ENCODE data around the gene PACSIN3. TPM values are rescaled to one million over a fixed set of nuclear protein-coding genes. Genes with fewer than 3 reads are reported as not detected.

Gene PACSIN3
- total RNA-seq, 1 donor from 2014 or later = 1.5 TPM

GRCh38 chr11:47136327-47136726 lies 49.9 kb downstream of the PACSIN3 start:
- ATAC-seq (ENCODE audit: low read depth) (no peak), DNase-seq (no peak)
- Mint-ChIP-seq H3K27ac (no peak overlapping the region), H3K4me1 (no peaks in the 10 kb centered on the region), H3K4me3 (no peak overlapping the region), H3K36me3 (ENCODE audit: low read depth) (peaks cover 20% of the 10 kb centered on the region), H3K9me3 (no peaks in the 10 kb centered on the region), H3K27me3 (no peaks in the 10 kb centered on the region)
- no peak for TF ChIP-seq CTCF (IDR thresholded peaks at IDR 0.05)
- ChIA-PET CTCF (no interaction called here), POLR2A (no interaction called here)
- intact Hi-C loops (cut with micrococcal nuclease) = no loop called here

- DNase-seq (no peak), ATAC-seq (ENCODE audit: low read depth) (no peak)
- TF ChIP-seq CTCF (IDR thresholded peaks at IDR 0.05) = no peak
- intact Hi-C loops (cut with micrococcal nuclease) = no loop called here
- Mint-ChIP-seq H3K9me3 (no peaks in the 10 kb centered on the region), H3K4me1 (no peaks in the 10 kb centered on the region), H3K27ac (no peak overlapping the region), H3K36me3 (ENCODE audit: low read depth) (peaks cover 11% of the 10 kb centered on the region), H3K4me3 (no peak overlapping the region), H3K27me3 (no peaks in the 10 kb centered on the region)
- CTCF ChIA-PET = no interaction called here
- POLR2A ChIA-PET = no interaction called here
Observed at GRCh38 chr11:47132981-47133380, 53.3 kb downstream of the PACSIN3 start.

- Mint-ChIP-seq H3K27me3 (no peaks in the 10 kb centered on the region), H3K27ac (no peak overlapping the region), H3K9me3 (no peaks in the 10 kb centered on the region), H3K4me1 (no peaks in the 10 kb centered on the region), H3K36me3 (ENCODE audit: low read depth) (peaks cover 6% of the 10 kb centered on the region), H3K4me3 (no peak overlapping the region)
- TF ChIP-seq CTCF (IDR thresholded peaks at IDR 0.05) = no peak
- DNase-seq (no peak), ATAC-seq (ENCODE audit: low read depth) (no peak)
- CTCF ChIA-PET = no interaction called here
- POLR2A ChIA-PET = no interaction called here
- intact Hi-C loops (cut with micrococcal nuclease) = no loop called here
Observed at GRCh38 chr11:47132490-47132889, 53.7 kb downstream of the PACSIN3 start.

GRCh38 chr11:47131136-47131535 lies 55.1 kb downstream of the PACSIN3 start:
- Mint-ChIP-seq H3K4me3 (no peak overlapping the region), H3K27ac (no peak overlapping the region), H3K27me3 (no peaks in the 10 kb centered on the region), H3K4me1 (no peaks in the 10 kb centered on the region), H3K36me3 (ENCODE audit: low read depth) (no peaks in the 10 kb centered on the region), H3K9me3 (no peaks in the 10 kb centered on the region)
- POLR2A ChIA-PET = interaction anchor here (0.6 kb wide), 1 partner anchor 195 kb away, joined by 8 read pairs; the partner anchor contains the start of gene CSTPP1
- intact Hi-C loops (cut with micrococcal nuclease) = no loop called here
- ATAC-seq (ENCODE audit: low read depth) (no peak), DNase-seq (no peak)
- CTCF ChIA-PET = interaction anchor here (1.3 kb wide), 1 partner anchor 22 kb away, joined by 4 read pairs; no protein-coding TSS in a partner anchor
- no peak for TF ChIP-seq CTCF (IDR thresholded peaks at IDR 0.05)

- no peak for ATAC-seq (ENCODE audit: low read depth)
- TF ChIP-seq CTCF (IDR thresholded peaks at IDR 0.05) = no peak
- H3K4me3 Mint-ChIP-seq = no peak overlapping the region
- H3K27me3 Mint-ChIP-seq = no peaks in the 10 kb centered on the region
- DNase-seq = no peak
- ChIA-PET CTCF (no interaction called here), POLR2A (interaction anchor here (0.6 kb wide), 1 partner anchor 194 kb away, joined by 8 read pairs; the partner anchor contains the start of gene CSTPP1)
- no peaks in the 10 kb centered on the region for H3K9me3 Mint-ChIP-seq
- intact Hi-C loops (cut with micrococcal nuclease) = no loop called here
- no peak overlapping the region for H3K27ac Mint-ChIP-seq
- no peaks in the 10 kb centered on the region for H3K36me3 Mint-ChIP-seq (ENCODE audit: low read depth)
- no peaks in the 10 kb centered on the region for H3K4me1 Mint-ChIP-seq
Observed at GRCh38 chr11:47130543-47130942, 55.7 kb downstream of the PACSIN3 start.

Other genes with a start within 250 kb of the PACSIN3 start
- 26.2 and 29.9 TPM in 2 replicates for gene CSTPP1, start 249.7 kb downstream of the PACSIN3 start, total RNA-seq
- gene ARFGAP2, start 9.6 kb downstream of the PACSIN3 start, total RNA-seq = 145 and 176 TPM in 2 replicates
- 95.1 and 98.0 TPM in 2 replicates for gene DDB2, start 28.5 kb upstream of the PACSIN3 start, total RNA-seq
- gene ACP2, start 62.4 kb upstream of the PACSIN3 start, total RNA-seq = 18.7 and 22.5 TPM in 2 replicates
- gene NR1H3, start 71.6 kb upstream of the PACSIN3 start, total RNA-seq = 3.9 and 4.9 TPM in 2 replicates
- 60.9 and 86.9 TPM in 2 replicates for gene MADD, start 83.7 kb upstream of the PACSIN3 start, total RNA-seq
- 0.46 and 0.69 TPM in 2 replicates for gene MYBPC3, start 166.3 kb upstream of the PACSIN3 start, total RNA-seq
- 63.9 and 68.8 TPM in 2 replicates for gene SPI1, start 192.1 kb upstream of the PACSIN3 start, total RNA-seq
- 27.5 and 28.2 TPM in 2 replicates for gene SLC39A13, start 222.2 kb upstream of the PACSIN3 start, total RNA-seq
- 101 and 126 TPM in 2 replicates for gene PSMC3, start 240.0 kb upstream of the PACSIN3 start, total RNA-seq